HG03558 (cell line): Measurements from ENCODE around the gene DENR.
A peak's percentile ranks its signal among the peaks of the same experiment; 100 is the strongest.
"Not testable (repeated sequence)": the region's sequence is repeated elsewhere in the genome, so short reads cannot be mapped to it uniquely, and the experiment has no call there.

Experiments
- ATAC-seq: cut with Tn5 transposase; IDR thresholded peaks from one replicate; pipeline ENCODE4 v1.9.1; 2021; ENCODE audit warnings: moderate number of reproducible peaks; ENCODE audit not compliant: unreplicated experiment; ENCODE audit errors: extremely low read depth

DENR gene

GRCh38 chr12:122752464-122753318, at the start of gene DENR:
Gene DENR (plus strand): TSS chr12:122752824. CDS start chr12:122753702, 878 bp downstream.
- ATAC-seq: peak; percentile 85

- not testable (repeated sequence) for ATAC-seq
These were observed 49.6 kb upstream of the DENR start, which contains the start of gene HCAR2 for GRCh38 chr12:122702890-122703611. Gene HCAR2 (minus strand): TSS chr12:122703357. CDS start chr12:122703283, 74 bp downstream.

- ATAC-seq: not testable (repeated sequence)
These were observed 48.8 kb upstream of the DENR start for GRCh38 chr12:122703841-122704240.

GRCh38 chr12:122709287-122709686, 43.3 kb upstream of the DENR start:
- ATAC-seq: not testable (repeated sequence)

GRCh38 chr12:122710341-122710740, 42.3 kb upstream of the DENR start:
- ATAC-seq: not testable (repeated sequence)

- ATAC-seq: not testable (repeated sequence)
These were observed 41.4 kb upstream of the DENR start for GRCh38 chr12:122711266-122711665.

- ATAC-seq: not testable (repeated sequence)
These were observed 39.0 kb upstream of the DENR start for GRCh38 chr12:122713491-122714188.

- not testable (repeated sequence) for ATAC-seq
These were observed 37.4 kb upstream of the DENR start for GRCh38 chr12:122715211-122715610.

- ATAC-seq: not testable (repeated sequence)
These were observed 36.0 kb upstream of the DENR start, which contains the start of gene HCAR3 for GRCh38 chr12:122716658-122717057. Gene HCAR3 (minus strand): TSS chr12:122716811. CDS start chr12:122716737, 74 bp downstream.

GRCh38 chr12:122721057-122721545, 31.5 kb upstream of the DENR start:
- no peak for ATAC-seq

GRCh38 chr12:122722387-122722786, 30.2 kb upstream of the DENR start:
- ATAC-seq: no peak

GRCh38 chr12:122724641-122725243, 27.9 kb upstream of the DENR start:
- no peak for ATAC-seq

- no peak for ATAC-seq
These were observed 27.1 kb upstream of the DENR start for GRCh38 chr12:122725452-122726079.

GRCh38 chr12:122726080-122726558, 26.5 kb upstream of the DENR start:
- ATAC-seq: no peak

- no peak for ATAC-seq
These were observed 22.9 kb upstream of the DENR start for GRCh38 chr12:122729583-122730214.

GRCh38 chr12:122730215-122731014, 22.2 kb upstream of the DENR start, which contains the start of gene HCAR1:
Gene HCAR1 (minus strand): TSS chr12:122730844. CDS start chr12:122730339, 505 bp downstream.
- ATAC-seq: no peak

GRCh38 chr12:122732170-122732569, 20.5 kb upstream of the DENR start:
- no peak for ATAC-seq

GRCh38 chr12:122732611-122733010, 20.0 kb upstream of the DENR start:
- ATAC-seq: no peak
